ENCODE results near the gene GOLGA3.
A peak's percentile ranks its signal among the peaks of the same experiment; 100 is the strongest.

The GOLGA3 gene

GRCh38 chr12:132727091-132727794, 101.4 kb downstream of the GOLGA3 start:
- H3K4me3 Mint-ChIP-seq = no peak overlapping the region
- H3K4me1 Mint-ChIP-seq = no peaks in the 10 kb centered on the region
- H3K9me3 Mint-ChIP-seq = peaks cover 13% of the 10 kb centered on the region
- no peaks in the 10 kb centered on the region for H3K27me3 Mint-ChIP-seq (ENCODE audit: low read depth, poor library complexity)
- DNase-seq = no peak
- TF ChIP-seq CTCF (IDR thresholded peaks at IDR 0.05) = no peak
- peaks cover 80% of the 10 kb centered on the region for H3K36me3 Mint-ChIP-seq (ENCODE audit: low read depth)
- no peak overlapping the region for H3K27ac Mint-ChIP-seq

- no peak for DNase-seq
- Mint-ChIP-seq H3K4me3 (no peak overlapping the region), H3K9me3 (peaks cover 13% of the 10 kb centered on the region), H3K4me1 (no peaks in the 10 kb centered on the region), H3K27ac (peak overlapping the region; percentile 71), H3K36me3 (ENCODE audit: low read depth) (peaks cover 72% of the 10 kb centered on the region), H3K27me3 (ENCODE audit: low read depth, poor library complexity) (no peaks in the 10 kb centered on the region)
- no peak for TF ChIP-seq CTCF (IDR thresholded peaks at IDR 0.05)
Observed at GRCh38 chr12:132726386-132726785, 102.3 kb downstream of the GOLGA3 start.

GRCh38 chr12:132724506-132725241, 104.0 kb downstream of the GOLGA3 start:
- peaks cover 69% of the 10 kb centered on the region for H3K36me3 Mint-ChIP-seq (ENCODE audit: low read depth)
- DNase-seq = no peak
- peak overlapping the region; percentile 77 for H3K27ac Mint-ChIP-seq
- H3K27me3 Mint-ChIP-seq (ENCODE audit: low read depth, poor library complexity) = no peaks in the 10 kb centered on the region
- no peaks in the 10 kb centered on the region for H3K4me1 Mint-ChIP-seq
- no peak overlapping the region for H3K4me3 Mint-ChIP-seq
- TF ChIP-seq CTCF (IDR thresholded peaks at IDR 0.05) = no peak
- H3K9me3 Mint-ChIP-seq = peaks cover 6% of the 10 kb centered on the region

GRCh38 chr12:132723764-132724140, 104.9 kb downstream of the GOLGA3 start:
- Mint-ChIP-seq H3K4me3 (no peak overlapping the region), H3K9me3 (peaks cover 2% of the 10 kb centered on the region), H3K27me3 (ENCODE audit: low read depth, poor library complexity) (no peaks in the 10 kb centered on the region), H3K27ac (peak overlapping the region; percentile 88), H3K4me1 (no peaks in the 10 kb centered on the region), H3K36me3 (ENCODE audit: low read depth) (peaks cover 72% of the 10 kb centered on the region)
- no peak for TF ChIP-seq CTCF (IDR thresholded peaks at IDR 0.05)
- DNase-seq = no peak

- H3K9me3 Mint-ChIP-seq = no peaks in the 10 kb centered on the region
- H3K4me1 Mint-ChIP-seq = no peaks in the 10 kb centered on the region
- no peaks in the 10 kb centered on the region for H3K27me3 Mint-ChIP-seq (ENCODE audit: low read depth, poor library complexity)
- TF ChIP-seq CTCF (IDR thresholded peaks at IDR 0.05) = no peak
- H3K36me3 Mint-ChIP-seq (ENCODE audit: low read depth) = peaks cover 69% of the 10 kb centered on the region
- no peak for DNase-seq
- peak overlapping the region; percentile 88 for H3K27ac Mint-ChIP-seq
- no peak overlapping the region for H3K4me3 Mint-ChIP-seq
Observed at GRCh38 chr12:132723015-132723763, 105.5 kb downstream of the GOLGA3 start.
